NCI-H345 treated with DMSO at 0.1 percent for 48 hours (cell line): ENCODE measurements around the gene FER.
"Not testable (repeated sequence)": the region's sequence is repeated elsewhere in the genome, so short reads cannot be mapped to it uniquely, and the experiment has no call there.

ENCODE experiments used
- DNase-seq: peaks from one replicate; lab custom pipeline; 2025; ENCODE audit not compliant: unreplicated experiment; lab: John Stamatoyannopoulos, UW

Gene FER

GRCh38 chr5:109168151-109168550, 420.5 kb downstream of the FER start:
- no peak for DNase-seq

- DNase-seq = no peak
Measured at GRCh38 chr5:109170629-109171350, 423.1 kb downstream of the FER start.

GRCh38 chr5:109171437-109172073, 423.9 kb downstream of the FER start:
- not testable (repeated sequence) for DNase-seq

- no peak for DNase-seq
Measured at GRCh38 chr5:109173036-109173794, 425.5 kb downstream of the FER start.

- DNase-seq = no peak
Measured at GRCh38 chr5:109177227-109177626, 429.5 kb downstream of the FER start.

- no peak for DNase-seq
Measured at GRCh38 chr5:109177782-109178181, 430.1 kb downstream of the FER start.

GRCh38 chr5:109180668-109181067, 433.0 kb downstream of the FER start:
- no peak for DNase-seq

GRCh38 chr5:109186759-109187158, 439.1 kb downstream of the FER start:
- no peak for DNase-seq

- no peak for DNase-seq
Measured at GRCh38 chr5:109191153-109191558, 443.5 kb downstream of the FER start.

GRCh38 chr5:109192027-109192426, 444.3 kb downstream of the FER start:
- DNase-seq = no peak

GRCh38 chr5:109192555-109193281, 445.0 kb downstream of the FER start:
- no peak for DNase-seq

GRCh38 chr5:109195667-109196066, 448.0 kb downstream of the FER start:
- no peak for DNase-seq

GRCh38 chr5:109196087-109196822, 448.6 kb downstream of the FER start:
- no peak for DNase-seq

- no peak for DNase-seq
Measured at GRCh38 chr5:109196823-109197160, 449.1 kb downstream of the FER start.

GRCh38 chr5:109199289-109199688, 451.6 kb downstream of the FER start:
- DNase-seq = no peak

- DNase-seq = no peak
Measured at GRCh38 chr5:109199799-109200620, 452.3 kb downstream of the FER start.

GRCh38 chr5:109215040-109215439, 467.3 kb downstream of the FER start:
- no peak for DNase-seq

GRCh38 chr5:109218818-109219217, 471.1 kb downstream of the FER start:
- DNase-seq = no peak

GRCh38 chr5:109223531-109223930, 475.8 kb downstream of the FER start:
- no peak for DNase-seq
